Measurements from ENCODE around the gene PTPRN2.
"Not testable (repeated sequence)": the region's sequence is repeated elsewhere in the genome, so short reads cannot be mapped to it uniquely, and the experiment has no call there.

PTPRN2 gene

GRCh38 chr7:158191671-158192070 is 396.0 kb downstream of the PTPRN2 start:
- no peak for DNase-seq

GRCh38 chr7:158190756-158191155 is 396.9 kb downstream of the PTPRN2 start:
- no peak for DNase-seq

DNA sequence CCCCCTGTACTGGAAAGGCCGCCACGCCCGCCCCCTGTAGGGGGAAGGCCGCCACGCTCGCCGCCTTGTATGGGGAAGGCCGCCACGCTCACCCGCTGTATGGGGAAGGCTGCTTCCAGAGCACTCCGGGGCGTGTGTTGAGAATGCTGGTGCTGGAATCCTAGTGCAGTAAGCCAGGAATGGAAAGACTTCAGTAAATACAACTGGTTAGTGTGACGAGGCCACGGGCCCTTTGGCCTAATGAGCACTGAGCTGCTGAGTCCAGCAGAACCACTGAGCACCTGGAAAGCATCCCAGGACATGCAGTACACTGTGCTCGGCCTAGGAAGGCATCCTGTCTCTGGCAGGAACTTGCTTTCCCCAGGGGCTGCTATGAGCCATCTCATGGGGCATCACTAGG is 398.9 kb downstream of the PTPRN2 start:
- DNase-seq = no peak

GRCh38 chr7:158187694-158187994 is 400.0 kb downstream of the PTPRN2 start:
- no peak for DNase-seq

DNA sequence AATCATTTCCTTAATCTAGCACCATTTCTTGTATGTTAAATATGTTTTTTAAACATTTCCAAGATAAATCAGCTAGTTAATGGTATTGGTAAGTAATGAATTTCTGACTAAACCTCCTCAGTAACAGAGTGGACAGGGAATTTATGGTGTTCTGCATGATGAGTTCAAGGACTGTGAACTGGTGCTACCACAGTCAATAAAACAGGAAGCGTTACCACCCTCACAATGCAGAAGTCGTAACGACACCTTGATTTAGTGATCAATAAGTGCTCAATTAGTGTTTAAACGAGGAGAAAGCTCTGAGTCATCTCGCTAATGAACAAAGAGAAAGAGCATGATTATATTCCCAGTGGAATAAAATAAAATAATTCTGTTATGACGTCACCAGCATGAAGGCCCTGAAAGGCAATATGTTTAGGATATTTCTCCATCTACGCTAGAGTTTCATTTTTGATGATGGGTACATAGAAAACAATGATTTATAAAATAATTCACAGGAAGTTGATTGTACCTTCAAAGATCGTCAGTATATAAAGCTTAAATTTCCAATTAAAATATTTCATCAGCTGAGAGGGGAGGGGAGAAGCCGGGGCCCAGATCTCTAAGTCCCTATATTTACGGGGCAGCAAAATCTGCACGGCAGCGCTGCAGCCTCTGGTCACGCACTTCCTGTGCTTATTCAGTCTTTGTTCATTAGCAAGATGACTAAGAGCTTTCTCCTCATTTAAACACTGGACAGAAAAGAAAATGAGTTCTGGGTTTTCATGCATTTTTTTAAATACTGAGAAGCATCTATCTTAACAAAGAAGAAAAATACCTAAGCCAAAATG is 400.5 kb downstream of the PTPRN2 start:
- DNase-seq = no peak

GRCh38 chr7:158186406-158186805 is 401.2 kb downstream of the PTPRN2 start:
- no peak for DNase-seq

GRCh38 chr7:158185653-158186052 is 402.0 kb downstream of the PTPRN2 start:
- no peak for DNase-seq

DNA sequence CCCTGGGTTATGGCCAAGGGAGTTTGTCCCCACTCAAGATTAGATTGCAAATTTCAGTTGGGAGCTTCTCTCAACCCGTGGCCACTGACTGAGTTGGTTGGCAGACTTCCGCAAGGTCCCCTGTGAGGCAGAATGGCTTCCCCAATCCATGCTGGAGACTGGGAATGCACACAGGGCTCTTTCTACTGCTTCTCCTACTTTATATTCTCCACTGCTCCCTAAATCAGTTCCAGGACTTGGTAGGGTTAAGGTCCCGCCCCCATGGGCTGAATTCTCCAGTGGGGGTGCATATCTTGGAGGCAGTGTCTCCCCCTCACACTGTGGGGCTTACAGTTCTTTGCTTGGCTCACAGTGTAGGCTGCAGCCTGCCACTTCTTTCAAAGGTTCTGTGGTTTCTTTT is 404.2 kb downstream of the PTPRN2 start:
- DNase-seq = no peak

GRCh38 chr7:158176561-158177173 is 411.0 kb downstream of the PTPRN2 start:
- no peak for DNase-seq

DNA sequence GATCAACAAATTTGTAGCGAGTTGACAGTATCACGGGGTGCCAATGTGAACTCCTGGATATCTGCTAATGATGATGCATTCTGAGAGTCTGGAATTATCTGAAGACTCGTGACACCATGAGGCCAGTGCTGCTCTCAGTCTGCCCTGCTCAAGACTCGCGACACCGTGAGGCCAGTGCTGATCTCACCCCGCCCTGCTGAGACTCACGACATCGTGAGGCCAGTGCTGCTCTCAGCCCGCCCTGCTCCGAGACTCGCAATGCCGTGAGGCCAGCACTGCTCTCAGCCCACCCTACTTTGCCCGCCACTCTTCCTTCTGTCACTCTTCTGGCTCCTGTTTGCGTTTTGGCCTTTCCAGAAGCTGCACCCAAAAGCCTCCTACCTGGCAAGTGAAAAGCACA is 411.8 kb downstream of the PTPRN2 start:
- no peak for DNase-seq

DNA sequence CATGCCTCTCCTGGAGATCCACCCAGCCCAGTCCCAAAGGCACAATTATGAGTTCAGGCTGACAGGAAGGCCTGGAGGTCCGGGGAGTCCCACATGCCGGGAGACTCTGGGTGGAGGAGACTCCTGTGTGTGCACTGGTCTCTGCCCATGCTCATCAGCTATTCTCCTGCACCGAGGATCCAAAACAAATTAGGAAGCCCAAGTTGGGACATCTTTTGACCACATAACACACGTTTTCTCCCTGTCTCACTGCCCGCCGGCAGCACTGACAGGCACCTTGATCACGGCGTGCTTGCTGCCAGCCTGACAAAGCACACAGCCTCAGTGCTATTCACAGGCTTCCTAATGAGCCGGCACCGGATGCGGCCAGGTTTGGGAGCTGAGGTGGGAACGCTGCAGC is 412.7 kb downstream of the PTPRN2 start:
- DNase-seq = no peak

GRCh38 chr7:158167373-158167772 is 420.2 kb downstream of the PTPRN2 start:
- no peak for DNase-seq

- no peak for DNase-seq
These were observed 421.0 kb downstream of the PTPRN2 start for GRCh38 chr7:158166386-158167340.

- DNase-seq = no peak
These were observed 421.9 kb downstream of the PTPRN2 start for GRCh38 chr7:158165711-158166110.

DNA sequence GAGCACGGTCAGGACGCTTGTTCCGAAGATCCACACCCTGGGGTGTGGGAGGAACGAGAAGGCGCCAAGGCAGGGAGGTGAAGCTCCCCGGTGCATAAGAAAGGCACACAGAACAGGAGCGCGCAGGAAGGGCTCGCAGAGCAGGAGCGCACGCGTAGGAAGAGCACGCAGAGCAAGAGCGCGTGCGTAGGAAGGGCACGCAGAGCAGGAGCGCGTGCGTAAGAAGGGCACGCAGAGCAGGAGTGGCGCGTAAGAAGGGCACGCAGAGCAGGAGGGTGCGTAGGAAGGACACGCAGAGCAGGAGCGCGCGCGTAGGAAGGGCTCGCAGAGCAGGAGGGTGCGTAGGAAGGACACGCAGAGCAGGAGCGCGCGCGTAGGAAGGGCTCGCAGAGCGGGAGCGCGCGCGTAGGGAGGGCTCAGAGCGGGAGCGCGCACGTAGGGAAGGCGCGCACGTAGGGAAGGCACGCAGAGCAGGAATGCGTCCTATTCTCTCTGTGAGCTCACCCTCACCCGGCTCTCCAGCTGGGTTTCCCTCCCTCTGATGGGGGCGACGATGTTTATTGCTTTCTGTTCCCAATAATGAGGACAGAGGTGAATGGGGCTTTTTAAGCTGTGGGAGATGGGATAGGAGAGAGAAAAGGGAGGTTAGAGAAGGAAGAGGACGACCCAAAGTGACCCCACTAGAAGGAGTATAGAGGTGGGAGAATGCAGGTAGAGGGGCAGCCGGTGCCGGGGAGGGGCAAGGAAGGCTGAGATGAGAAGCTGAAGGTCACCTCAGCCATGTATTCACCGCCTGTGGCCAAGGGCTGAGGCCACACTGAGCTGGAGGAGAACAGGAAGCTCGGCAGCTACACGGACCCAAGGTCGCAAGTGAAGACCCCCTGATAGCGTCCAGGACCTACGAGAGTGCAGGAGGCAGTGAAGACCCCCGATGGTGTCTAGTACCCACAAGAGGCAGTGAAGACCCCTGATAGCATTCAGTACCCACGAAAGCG is 423.2 kb downstream of the PTPRN2 start:
- no peak for DNase-seq

DNA sequence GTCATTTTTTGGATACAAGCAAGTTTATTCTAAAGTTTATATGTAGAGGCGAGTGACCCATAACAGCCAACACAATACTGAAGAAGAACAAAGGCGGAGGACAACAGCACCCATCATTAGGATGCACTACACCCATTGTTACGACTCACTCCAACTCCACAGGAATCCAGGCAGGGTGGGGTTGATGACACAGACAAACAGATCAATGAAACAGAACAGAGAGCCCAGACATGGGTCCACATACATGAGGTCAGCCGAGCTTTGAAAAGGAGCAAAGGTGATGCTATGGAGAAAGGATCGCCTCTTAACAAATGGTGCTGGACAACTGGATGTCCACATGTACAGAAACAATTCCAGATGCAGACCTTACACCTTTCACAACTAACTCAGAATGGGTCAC is 426.4 kb downstream of the PTPRN2 start:
- no peak for DNase-seq

- no peak for DNase-seq
These were observed 427.4 kb downstream of the PTPRN2 start for GRCh38 chr7:158160199-158160598.

DNA sequence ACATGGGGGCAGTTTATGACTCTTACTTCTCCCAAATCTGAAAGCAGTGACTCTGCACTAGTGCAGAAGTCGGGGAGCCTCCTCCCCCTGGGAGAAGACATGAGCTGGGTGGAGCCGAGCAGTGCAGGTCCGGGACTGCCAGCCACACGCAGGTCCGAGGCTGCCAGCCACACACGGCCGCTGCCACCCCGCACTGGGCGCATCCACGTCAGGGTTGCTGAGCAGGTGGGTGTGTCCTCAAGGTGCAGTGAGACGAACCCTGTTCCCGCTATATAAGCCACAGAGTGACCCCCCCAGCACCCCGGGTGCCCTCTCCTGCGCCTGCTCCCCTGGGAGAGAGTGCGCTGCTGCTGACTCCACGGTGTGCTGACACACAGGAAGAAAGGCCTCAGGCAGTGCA is 430.2 kb downstream of the PTPRN2 start:
- DNase-seq = no peak

GRCh38 chr7:158151273-158151672 is 436.4 kb downstream of the PTPRN2 start:
- peak; percentile 56 for DNase-seq

- no peak for DNase-seq
These were observed 437.4 kb downstream of the PTPRN2 start for GRCh38 chr7:158150234-158150633.

DNA sequence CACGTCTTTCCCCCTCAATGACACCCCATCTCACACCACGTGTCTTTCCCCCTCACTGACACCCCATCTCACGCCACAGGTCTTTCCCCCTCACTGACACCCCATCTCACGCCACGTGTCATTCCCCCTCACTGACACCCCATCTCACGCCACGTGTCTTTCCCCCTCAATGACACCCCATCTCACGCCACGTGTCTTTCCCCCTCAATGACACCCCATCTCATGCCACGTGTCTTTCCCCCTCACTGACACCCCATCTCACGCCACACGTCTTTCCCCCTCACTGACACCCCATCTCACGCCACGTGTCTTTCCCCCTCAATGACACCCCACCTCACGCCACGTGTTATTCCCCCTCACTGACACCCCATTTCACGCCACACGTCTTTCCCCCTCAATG is 440.2 kb downstream of the PTPRN2 start:
- DNase-seq = not testable (repeated sequence)

GRCh38 chr7:158145370-158145769 is 442.3 kb downstream of the PTPRN2 start:
- no peak for DNase-seq
